Endothelial cell of umbilical vein (primary cell): ENCODE data around the gene LRTM2. TPM values are rescaled to one million over a fixed set of nuclear protein-coding genes. Genes with fewer than 3 reads are reported as not detected.

ENCODE experiments used
- BruUV-seq: library from RNA; stranded (reverse); fragments of 400-500 nt; replicated peaks from 2 replicates; lab custom pipeline; 2021; lab: Mats Ljungman, UMichigan
- CTCF ChIA-PET: fragments of 300-600, 350-600 bp; sonication (Branson Sonifier 250); formaldehyde crosslinking; loops from one replicate; lab custom pipeline; 2021; ENCODE audit warnings: antibody characterized with exemption, inconsistent platforms; lab: Charles Lee
- POLR2A ChIA-PET: fragments of 300-600, 350-600 bp; sonication (Branson Sonifier 250); formaldehyde crosslinking; loops from one replicate; lab custom pipeline; 2021; ENCODE audit warnings: antibody characterized with exemption, inconsistent platforms; lab: Charles Lee
- DNase-seq: peaks from one replicate; pipeline ENCODE4 v3.0.0-alpha.2; 2011; ENCODE audit warnings: low read depth, low spot score
- FAIRE-seq: peaks from 2 replicates; lab custom pipeline; 2011; peaks lifted over from hg19 to GRCh38; lab: Jason Lieb, UNC
- H2AFZ ChIP-seq: 2 replicates; pipeline ENCODE4 v1.6.0; 2012; ENCODE audit warnings: low read depth, low read length, control low read depth, inconsistent platforms
- H3K27ac ChIP-seq: 2 replicates; pipeline ENCODE4 v1.5.1; 2011; ENCODE audit warnings: low read depth, mild to moderate bottlenecking, control low read depth, low read length, moderate library complexity; ENCODE audit not compliant: insufficient read depth
- H3K27me3 ChIP-seq, 2 experiments: 2 replicates each; pipeline versions ENCODE4 v1.6.0 to v1.6.1; 2011; ENCODE audit warnings: low read length in 2 of 2, mixed read lengths in 1 of 2; ENCODE audit not compliant: control insufficient read depth in 2 of 2, insufficient read depth in 2 of 2
- H3K36me3 ChIP-seq, 2 experiments: 2 replicates in 1 of 2; 3 replicates in 1 of 2; pipeline ENCODE4 v1.5.1; 2011; ENCODE audit warnings: low read length in 2 of 2, mild to moderate bottlenecking in 1 of 2, moderate library complexity in 1 of 2; ENCODE audit not compliant: control insufficient read depth in 2 of 2, insufficient read depth in 2 of 2; ENCODE audit errors: extremely low read depth in 1 of 2
- H3K4me1 ChIP-seq: 3 replicates; pipeline ENCODE4 v1.5.1; 2011; ENCODE audit warnings: mild to moderate bottlenecking, low read length; ENCODE audit not compliant: control insufficient read depth, insufficient read depth; ENCODE audit errors: extremely low read depth
- H3K4me2 ChIP-seq: 2 replicates; pipeline ENCODE4 v1.6.1; 2011; ENCODE audit warnings: low read length, control low read depth, mixed read lengths; ENCODE audit not compliant: insufficient read depth
- H3K4me3 ChIP-seq, 3 experiments: fragments of 200-600 bp in 1 of 3; sonication (generic), shearing (Covaris generic) in 1 of 3; replicated peaks in 1 of 3; 2 replicates each; pipeline ENCODE4 v1.5.1; 2011 to 2016; ENCODE audit warnings: control low read depth in 3 of 3, low read length in 3 of 3, mild to moderate bottlenecking in 2 of 3, inconsistent platforms in 1 of 3, low read depth in 1 of 3, moderate library complexity in 1 of 3; ENCODE audit not compliant: insufficient read depth in 1 of 3
- H3K79me2 ChIP-seq: 2 replicates; pipeline ENCODE4 v1.6.0; 2012; ENCODE audit warnings: low read length, inconsistent platforms; ENCODE audit not compliant: control insufficient read depth, insufficient read depth
- H3K9ac ChIP-seq: replicated peaks from 2 replicates; pipeline ENCODE3; 2011; ENCODE audit warnings: low read length, control low read depth; ENCODE audit not compliant: insufficient read depth; ENCODE audit errors: extremely low read depth
- H3K9me1 ChIP-seq: replicated peaks from 3 replicates; pipeline ENCODE4 v1.6.0; 2011; ENCODE audit warnings: mild to moderate bottlenecking, low read length; ENCODE audit not compliant: control insufficient read depth, insufficient read depth; ENCODE audit errors: extremely low read depth
- H3K9me3 ChIP-seq: replicated peaks from 2 replicates; pipeline ENCODE4 v1.5.1; 2012; ENCODE audit warnings: low read length, inconsistent platforms; ENCODE audit not compliant: control insufficient read depth, insufficient read depth
- H4K20me1 ChIP-seq: replicated peaks from 2 replicates; pipeline ENCODE3; 2011; ENCODE audit warnings: mild to moderate bottlenecking, low read length; ENCODE audit not compliant: control insufficient read depth, insufficient read depth; ENCODE audit errors: extremely low read depth
- GATA2 ChIP-seq: IDR thresholded peaks from 2 replicates; pipeline ENCODE4 v1.7.0; 2011; ENCODE audit warnings: low read depth, mild to moderate bottlenecking, moderate library complexity, mixed read lengths, low read length; ENCODE audit not compliant: insufficient read length, insufficient read depth
- JUN ChIP-seq: IDR thresholded peaks from 2 replicates; pipeline ENCODE4 v1.6.1; 2011; ENCODE audit warnings: borderline replicate concordance, low read depth; ENCODE audit not compliant: insufficient read length, insufficient read depth
- POLR2AphosphoS5 ChIP-seq: IDR thresholded peaks from 2 replicates; pipeline ENCODE4 v1.6.1; 2012; ENCODE audit warnings: low read depth, mild to moderate bottlenecking, control low read depth, low read length, moderate library complexity; ENCODE audit not compliant: insufficient read depth
- dilution Hi-C: fragments of 300-500 bp; cut with MboI; formaldehyde crosslinking; loops from one replicate; pipeline ENCODE4 v1.15.0; 2019; ENCODE audit warnings: low sequenced_read_pairs; ENCODE audit not compliant: extremely low pct_ligation_motif_present
- intact Hi-C: fragments of 100-400 bp; cut with micrococcal nuclease; formaldehyde crosslinking; loops from one replicate; pipeline ENCODE4 v1.10.0; 2022
- polyA plus RNA-seq, 4 experiments: library from polyadenylated mRNA; depleted of rRNA in 3 of 4; stranded (reverse) in 3 of 4; unstranded in 1 of 4; fragments of >200 nt; gene quantifications; 2 replicates each; pipeline versions ENCODE4 v1.2.1 to v1.2.3, GENCODE V29; 2011 to 2012; ENCODE audit warnings: missing spikeins in 1 of 4
- total RNA-seq: library from RNA; stranded (reverse); gene quantifications from 2 replicates; pipeline ENCODE4 v1.2.3, GENCODE V29; 2021
- TF ChIP-seq, protein P1 (sequence below), 2 donors: IDR thresholded peaks; 1 replicate in 1 of 2; 2 replicates in 1 of 2; pipeline ENCODE4 v1.5.1; 2011; ENCODE audit warnings: low read length in 2 of 2, mild to moderate bottlenecking in 2 of 2, moderate library complexity in 2 of 2, control low read depth in 1 of 2, inconsistent platforms in 1 of 2, low read depth in 1 of 2; ENCODE audit not compliant: insufficient read depth in 1 of 2; ENCODE audit errors: extremely low read depth in 1 of 2

The LRTM2 gene
- total and polyA plus RNA-seq, 2 donors (not counting 3 experiments of a cell fraction or from before 2014, with no cell fraction given), result not detected

- Histone ChIP-seq H2AFZ (no peak overlapping the region), H3K9me3 (no peaks in the 10 kb centered on the region), H3K9ac (no peak overlapping the region), H3K4me3 (no peak overlapping the region), H3K36me3 (peaks cover 0 to 1% of the 10 kb centered on the region in 2 experiments), H3K9me1 (no peaks in the 10 kb centered on the region), H3K27me3 (no peaks in the 10 kb centered on the region), H3K4me1 (peaks cover 12% of the 10 kb centered on the region), H3K79me2 (no peaks in the 10 kb centered on the region), H3K4me2 (no peak overlapping the region), H4K20me1 (no peaks in the 10 kb centered on the region), H3K27ac (no peak overlapping the region)
- intact Hi-C loops, result no loop called here
- dilution Hi-C loops, result no loop called here
- no peak for FAIRE-seq
- DNase-seq, result no peak
- ChIA-PET CTCF (interaction anchor here (0.5 to 8.1 kb wide), 9 partner anchors 17 to 658 kb away, joined by 3 to 840 read pairs (median 15); no protein-coding TSS in a partner anchor), POLR2A (interaction anchor here (0.6 kb wide), 1 partner anchor 273 kb away, joined by 3 read pairs; no protein-coding TSS in a partner anchor)
- TF ChIP-seq GATA2, result no peak
- no peak for TF ChIP-seq JUN
- BruUV-seq, result no TSS peak
Measured at GRCh38 chr12:1792406-1792805, 28.0 kb upstream of the LRTM2 start.

DNA sequence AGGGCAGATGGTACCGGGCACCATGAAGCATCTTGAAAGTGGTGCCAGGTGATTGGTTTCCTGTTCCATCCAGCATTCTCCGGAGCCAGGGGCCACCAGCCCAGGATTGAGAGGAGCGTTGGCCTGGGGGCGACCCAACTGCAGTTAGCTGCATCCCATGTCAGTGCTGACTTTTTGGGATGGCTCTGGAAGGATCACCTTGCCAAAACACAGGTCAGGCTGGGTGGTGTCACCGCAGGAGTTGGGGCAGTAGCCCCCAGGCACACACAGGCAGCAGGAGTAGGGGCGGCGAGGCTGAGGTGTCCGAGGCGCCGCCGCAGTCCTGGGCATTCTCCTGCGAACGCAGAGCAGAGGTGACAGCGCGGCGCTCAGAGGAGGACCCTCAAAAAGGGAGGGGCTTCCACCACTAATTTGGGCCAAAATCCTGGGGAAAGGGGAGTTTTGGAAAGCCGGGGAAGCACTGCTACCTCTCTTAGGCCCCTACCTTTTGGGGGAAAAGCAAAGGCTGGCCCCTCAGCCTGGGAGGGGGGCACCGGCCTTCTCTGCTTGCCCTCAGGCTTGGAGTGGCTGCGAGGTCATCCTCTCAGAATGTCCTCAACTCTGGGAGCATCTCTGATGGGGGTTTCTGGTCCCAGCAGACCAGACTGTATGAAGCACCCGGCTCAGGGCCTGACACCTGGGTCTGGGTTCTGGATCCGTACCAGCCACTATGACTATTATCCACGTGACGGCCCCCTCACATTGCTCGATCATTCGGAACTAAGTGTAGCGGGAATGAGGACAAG lies 26.7 kb upstream of the LRTM2 start:
- Histone ChIP-seq H3K27me3 (no peaks in the 10 kb centered on the region), H3K27ac (no peak overlapping the region), H3K4me1 (peaks cover 12% of the 10 kb centered on the region), H3K4me3 (no peak overlapping the region), H3K9me1 (no peaks in the 10 kb centered on the region), H4K20me1 (no peaks in the 10 kb centered on the region), H3K4me2 (no peak overlapping the region), H3K9ac (no peak overlapping the region), H3K9me3 (no peaks in the 10 kb centered on the region), H2AFZ (no peak overlapping the region), H3K36me3 (no peaks in the 10 kb centered on the region), H3K79me2 (no peaks in the 10 kb centered on the region)
- ChIA-PET POLR2A (no interaction called here), CTCF (interaction anchor here (1.3 to 8.1 kb wide), 4 partner anchors 141 to 491 kb away, joined by 3 to 840 read pairs (median 206); no protein-coding TSS in a partner anchor)
- no peak for FAIRE-seq
- TF ChIP-seq, protein P1, sequence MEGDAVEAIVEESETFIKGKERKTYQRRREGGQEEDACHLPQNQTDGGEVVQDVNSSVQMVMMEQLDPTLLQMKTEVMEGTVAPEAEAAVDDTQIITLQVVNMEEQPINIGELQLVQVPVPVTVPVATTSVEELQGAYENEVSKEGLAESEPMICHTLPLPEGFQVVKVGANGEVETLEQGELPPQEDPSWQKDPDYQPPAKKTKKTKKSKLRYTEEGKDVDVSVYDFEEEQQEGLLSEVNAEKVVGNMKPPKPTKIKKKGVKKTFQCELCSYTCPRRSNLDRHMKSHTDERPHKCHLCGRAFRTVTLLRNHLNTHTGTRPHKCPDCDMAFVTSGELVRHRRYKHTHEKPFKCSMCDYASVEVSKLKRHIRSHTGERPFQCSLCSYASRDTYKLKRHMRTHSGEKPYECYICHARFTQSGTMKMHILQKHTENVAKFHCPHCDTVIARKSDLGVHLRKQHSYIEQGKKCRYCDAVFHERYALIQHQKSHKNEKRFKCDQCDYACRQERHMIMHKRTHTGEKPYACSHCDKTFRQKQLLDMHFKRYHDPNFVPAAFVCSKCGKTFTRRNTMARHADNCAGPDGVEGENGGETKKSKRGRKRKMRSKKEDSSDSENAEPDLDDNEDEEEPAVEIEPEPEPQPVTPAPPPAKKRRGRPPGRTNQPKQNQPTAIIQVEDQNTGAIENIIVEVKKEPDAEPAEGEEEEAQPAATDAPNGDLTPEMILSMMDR (IDR thresholded peaks at IDR 0.05; ENCODE audit: extremely low read depth in 1 of 2, insufficient read depth in 1 of 2, low read depth in 1 of 2, low read length in 2 of 2), result no peak
- no peak for TF ChIP-seq POLR2AphosphoS5
- DNase-seq, result no peak
- intact Hi-C loops (no loop called here), dilution Hi-C loops (no loop called here)
- BruUV-seq, result no TSS peak
